Activated CD8-positive, alpha-beta memory T cell treated with anti-CD3 and anti-CD28 coated beads, Interleukin-2, amount 50 U/mL, for 1 hour (primary cell): ENCODE data around the gene IFNGR1.
"Not testable (repeated sequence)": the region's sequence is repeated elsewhere in the genome, so short reads cannot be mapped to it uniquely, and the experiment has no call there.

Source experiments
- DNase-seq: peaks from one replicate; pipeline ENCODE4 v3.0.0-alpha.2; 2020; ENCODE audit errors: extremely low read depth

Gene IFNGR1

DNA sequence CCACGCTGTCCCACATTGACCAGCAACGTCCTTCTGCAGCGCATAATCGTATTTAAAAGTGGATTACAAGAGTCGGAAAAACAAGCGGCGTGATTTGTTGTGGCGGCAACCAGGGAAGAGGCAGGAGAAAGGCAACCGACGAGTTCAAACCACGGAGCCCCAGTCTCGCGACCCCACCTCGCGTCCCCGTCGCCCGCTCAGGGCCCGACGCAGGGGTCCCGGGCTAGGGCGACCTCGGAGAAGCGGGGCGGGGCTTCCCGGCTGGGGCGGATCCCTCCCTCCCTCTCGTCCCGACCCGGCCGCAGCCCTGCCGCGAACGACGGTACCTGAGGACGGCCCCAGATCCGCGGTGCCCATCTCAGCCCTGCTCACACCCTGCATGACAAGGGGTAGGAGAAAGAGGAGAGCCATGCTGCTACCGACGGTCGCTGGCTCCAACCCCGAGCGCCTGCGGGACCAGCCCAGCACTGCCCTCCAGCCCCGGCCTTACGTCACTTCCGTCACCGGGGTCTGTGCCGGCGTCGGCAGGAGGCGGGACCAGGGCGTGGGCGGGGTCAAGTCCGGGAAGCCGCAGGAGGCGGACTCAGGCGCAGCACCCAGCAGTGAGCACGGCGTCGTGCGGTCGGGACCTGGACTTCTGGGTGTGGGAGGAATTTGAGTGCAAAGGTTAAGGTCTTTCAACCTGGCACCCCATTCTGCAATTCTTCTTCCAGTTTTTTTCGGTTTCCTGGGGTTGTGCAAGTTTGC, at the start of gene IFNGR1:
IFNGR1 (minus strand) TSS at position 469 of the 747 bp plus-strand sequence; CDS start at position 411, 58 bp downstream.
- DNase-seq, result peak; percentile 84

DNA sequence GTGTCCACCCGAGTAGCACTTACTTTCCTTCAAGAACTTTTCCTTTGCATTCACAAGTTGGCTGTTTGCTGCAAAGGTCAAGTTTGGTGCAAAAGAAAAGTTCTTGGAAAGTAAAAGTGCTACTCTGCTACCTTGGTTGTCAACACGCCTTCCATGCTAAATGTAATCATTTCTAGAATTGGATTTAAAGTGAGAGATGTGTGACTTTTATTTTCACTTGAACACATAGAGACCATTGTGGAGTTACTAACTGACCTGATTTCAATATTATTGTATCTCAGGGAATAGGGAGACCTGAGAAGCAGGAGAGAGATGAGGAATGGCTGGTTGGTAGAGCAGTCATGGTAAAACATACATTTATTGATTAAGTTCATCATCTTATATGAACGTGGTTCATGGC, 49.7 kb upstream of the IFNGR1 start:
- DNase-seq, result no peak

DNA sequence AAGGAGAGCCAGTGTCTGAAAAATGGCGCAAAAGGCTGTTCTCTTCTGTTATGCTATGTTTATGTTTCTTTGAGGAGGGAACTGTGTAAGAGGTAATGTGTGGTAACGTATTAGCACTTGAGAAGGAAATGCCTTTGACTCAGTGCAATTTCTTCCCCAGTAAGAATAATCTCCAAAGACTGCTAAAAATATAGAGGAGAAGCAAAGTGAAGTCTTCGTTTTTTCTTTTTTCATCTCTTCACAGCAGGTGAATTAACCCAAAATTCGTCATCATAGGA, 47.1 kb upstream of the IFNGR1 start:
- DNase-seq, result no peak

DNA sequence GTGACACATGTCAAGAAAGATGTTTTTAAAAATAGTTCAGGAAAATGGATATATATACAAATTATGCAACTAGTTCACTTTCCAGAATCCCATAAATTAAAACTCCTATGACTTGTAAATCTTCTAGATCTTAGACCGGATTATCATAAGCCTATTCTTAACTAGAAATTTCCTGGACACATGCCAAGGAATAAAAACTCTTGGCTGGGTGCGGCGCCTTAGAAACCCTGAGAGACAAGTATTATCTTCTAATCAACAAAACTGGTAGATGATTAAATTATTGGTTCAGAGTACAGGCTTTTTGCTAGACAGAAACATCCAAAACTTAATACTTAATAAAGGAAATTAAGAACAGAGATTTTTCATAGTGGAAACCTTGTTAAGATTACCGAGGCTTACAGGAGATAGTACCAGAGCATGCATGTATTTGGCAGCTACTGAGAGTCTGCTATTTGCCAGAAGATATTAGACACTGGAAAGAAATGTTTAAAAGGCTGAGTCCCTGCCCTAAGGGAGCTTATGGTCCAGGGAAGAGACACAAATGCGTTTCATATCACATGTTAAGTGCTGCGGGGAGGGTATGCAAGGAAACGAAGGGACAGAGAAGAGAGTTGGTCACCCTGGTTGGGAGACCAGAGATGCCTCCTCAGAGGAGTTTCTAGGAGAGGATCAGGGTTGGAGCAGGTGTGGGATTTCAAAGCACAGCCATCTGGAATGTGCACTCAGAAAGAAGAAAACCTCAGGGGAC, 46.5 kb upstream of the IFNGR1 start:
- no peak for DNase-seq

DNA sequence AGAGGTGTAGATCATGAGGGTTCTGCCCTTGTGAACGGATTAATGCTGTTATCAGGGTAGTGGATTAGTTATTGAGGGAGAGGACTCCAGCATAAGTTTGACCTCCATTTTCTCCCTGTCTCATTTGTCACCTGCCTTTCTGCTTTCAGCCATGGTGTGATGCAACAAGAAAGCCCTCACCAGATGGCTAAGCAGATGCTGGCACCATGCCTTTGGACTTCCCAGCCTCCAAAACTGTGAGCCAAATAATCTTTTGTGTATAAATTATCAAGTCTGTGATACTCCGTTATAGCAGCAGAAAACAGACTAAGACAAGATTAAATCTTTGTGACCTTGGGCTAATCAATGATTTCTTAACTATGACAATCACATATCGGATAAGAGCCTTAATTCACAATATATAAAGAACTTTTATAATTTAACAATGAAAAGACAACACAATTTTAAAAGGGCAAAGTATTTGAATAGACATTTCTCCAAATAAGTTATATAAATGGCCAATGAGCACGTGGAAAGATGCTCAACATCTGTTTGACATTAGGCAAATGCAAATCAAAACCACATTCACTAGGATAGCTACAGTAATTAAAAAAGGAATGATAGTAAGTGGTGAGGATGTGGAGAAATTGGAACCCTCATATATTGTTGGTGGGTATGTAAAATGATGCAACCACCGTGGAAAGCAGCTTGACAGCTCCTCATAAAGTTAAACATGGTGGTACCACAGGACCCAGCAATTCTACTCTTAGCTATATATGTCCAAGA, 45.3 kb upstream of the IFNGR1 start:
- no peak for DNase-seq

DNA sequence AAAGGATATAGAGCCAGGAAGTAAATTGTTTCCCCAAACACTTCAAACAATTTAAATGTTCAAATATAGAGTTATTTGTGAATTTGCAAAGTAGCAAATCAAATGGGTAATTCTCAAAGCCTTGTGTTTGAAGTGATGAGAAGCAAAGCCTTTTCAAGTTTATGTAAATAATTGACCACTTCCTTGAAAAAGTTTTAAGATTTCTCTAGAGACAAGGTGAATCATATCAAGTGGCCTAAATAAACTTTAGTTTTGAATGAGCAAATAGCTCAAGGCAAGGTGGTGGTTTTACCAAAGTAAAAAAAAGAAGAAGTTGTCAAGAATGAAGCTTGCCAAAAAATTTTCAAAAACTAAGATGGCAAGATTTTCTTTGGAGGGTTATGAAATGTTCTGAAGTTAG, 42.6 kb upstream of the IFNGR1 start:
- no peak for DNase-seq

DNA sequence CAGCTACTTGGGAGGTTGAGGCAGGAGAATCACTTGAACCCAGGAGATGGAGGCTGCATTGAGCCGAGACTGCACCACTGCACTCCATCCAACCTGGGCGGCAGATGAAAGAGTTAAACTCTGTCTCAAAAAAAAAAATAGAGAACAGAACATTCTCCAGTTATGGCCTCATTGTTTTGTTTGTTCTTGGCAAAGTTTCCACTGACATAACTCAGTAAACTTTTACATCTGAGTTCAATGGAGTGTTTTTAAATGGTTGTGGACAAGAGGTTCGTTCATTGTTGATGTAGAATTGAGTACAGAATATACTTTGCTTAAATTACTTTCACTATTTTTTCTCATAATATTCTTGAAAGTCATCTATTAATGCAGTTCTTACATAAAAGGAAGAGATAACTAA, 42.2 kb upstream of the IFNGR1 start:
- DNase-seq, result no peak

DNA sequence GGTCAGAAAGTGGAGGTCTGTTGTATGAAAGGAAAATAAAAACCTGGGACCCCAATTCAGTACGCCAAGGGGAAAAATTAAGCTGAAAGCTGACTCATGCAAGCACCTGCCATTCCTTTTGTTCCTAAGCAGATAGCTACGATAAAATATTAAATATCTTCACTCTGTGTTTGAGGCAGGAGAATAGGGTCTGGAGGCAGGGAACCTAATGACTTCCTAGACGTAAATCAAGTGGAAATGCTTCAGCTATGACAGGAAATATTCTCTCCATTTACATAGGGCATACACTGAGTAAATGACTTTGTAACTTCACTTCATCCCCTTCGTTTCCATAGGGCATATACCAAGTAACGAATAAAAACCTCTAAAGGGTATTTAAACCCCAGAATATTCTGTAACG, 41.0 kb upstream of the IFNGR1 start:
- no peak for DNase-seq

DNA sequence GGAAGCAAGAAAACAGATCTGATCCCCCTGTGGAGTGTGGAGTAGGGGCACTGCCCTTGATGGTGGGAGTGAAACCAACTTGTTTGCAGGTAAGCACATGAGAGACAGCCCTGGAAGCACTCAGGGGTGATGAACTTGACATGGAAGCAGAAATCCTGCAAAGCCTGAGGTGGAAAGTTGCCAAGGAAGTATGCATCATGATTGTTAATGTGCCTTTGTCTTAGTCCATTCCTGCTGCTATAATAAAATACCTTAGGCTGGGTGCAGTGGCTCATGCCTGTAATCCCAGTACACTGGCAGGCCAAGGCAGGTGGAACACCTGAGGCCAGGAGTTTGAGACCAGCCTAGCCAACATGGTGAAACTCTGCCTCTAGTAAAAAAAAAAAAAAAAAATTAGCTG, 40.2 kb upstream of the IFNGR1 start:
- DNase-seq, result no peak

DNA sequence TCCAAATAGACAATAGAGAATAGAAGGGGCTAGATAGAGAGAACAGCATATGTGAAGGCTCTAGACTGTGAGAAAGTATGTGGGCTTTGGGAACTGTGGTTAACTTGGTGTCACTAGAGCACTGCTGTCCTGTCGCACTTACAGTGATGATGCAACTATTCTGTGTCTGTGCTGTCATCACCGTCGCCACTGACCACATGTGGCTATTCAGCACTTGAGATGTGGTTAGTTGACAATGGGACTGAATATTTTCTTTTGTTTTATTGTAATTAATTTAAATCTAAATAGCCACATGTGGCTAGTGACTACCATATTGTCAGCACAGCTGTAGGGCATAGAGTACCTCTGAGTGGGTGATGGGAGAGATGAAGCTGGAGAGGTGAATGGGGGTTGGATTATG, 39.0 kb upstream of the IFNGR1 start:
- no peak for DNase-seq

DNA sequence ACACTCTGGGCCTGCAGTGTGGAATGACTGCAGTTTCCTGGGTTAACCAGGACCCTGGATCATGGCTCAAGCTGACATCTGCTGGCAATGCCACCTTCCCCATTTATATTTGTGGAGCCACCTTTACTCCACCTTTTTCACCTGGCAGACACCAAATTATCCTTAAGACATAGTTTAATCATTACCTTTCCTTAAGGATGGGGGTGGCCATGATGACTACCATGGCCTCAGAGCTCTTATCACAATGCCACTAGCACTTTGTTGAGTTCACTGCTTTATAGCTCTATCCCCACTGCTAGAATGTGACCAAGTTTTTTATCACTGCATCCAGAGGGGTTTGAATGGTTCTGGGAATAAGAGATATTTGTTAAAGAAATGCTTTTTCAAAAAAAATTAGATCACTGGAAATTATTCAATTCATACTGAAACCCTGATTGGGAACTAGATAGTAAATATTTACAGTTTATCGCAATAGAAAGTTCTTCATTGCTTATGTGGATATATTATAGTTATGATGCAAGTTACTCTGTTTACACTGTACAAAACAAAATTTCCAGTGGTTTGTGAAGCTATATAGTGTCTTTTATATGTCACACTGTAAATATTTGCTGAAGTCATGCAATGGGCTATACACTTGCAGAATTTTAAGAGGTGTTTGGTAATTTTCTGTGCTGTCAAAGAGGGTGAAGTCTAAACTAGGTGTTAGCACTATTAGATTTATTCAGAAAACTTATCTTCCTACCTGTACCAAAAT, 37.3 kb upstream of the IFNGR1 start:
- DNase-seq, result no peak

DNA sequence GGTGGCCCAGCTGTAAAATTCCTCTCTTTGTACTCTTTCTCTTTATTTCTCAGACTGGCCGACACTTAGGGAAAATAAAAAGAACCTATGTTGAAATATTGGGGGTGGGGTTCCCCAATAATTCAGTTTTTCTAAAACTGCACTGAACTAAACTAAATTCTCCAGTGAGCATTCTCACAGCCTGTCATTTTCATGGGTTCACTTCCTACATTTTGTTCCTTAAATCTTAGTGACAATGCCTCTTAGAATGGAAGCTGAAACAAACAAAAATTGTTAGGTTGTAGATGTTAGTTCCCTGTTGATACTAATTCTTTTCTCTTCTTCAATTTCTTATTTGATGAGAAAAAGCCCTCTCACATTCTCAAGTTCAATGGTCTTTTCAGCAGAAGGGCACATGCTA, 35.8 kb upstream of the IFNGR1 start:
- DNase-seq, result no peak

DNA sequence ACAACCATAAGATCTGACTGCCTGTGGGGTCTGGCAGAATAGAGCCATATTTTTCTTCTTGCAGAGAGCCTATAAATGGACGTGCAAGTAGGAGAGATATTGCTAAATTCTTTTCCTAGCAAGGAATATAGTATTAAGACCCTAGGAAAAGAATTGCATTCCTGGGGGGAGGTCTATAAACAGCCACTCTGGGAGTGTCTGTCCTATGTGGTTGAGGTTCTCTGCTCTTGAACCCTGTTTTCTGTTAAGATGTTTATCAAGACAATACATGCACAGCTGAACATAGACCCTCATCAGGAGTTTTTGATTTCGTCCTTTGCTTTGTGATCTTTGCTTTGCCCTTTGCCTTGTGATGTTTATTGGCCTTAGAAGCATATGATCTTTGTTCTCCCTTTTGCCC, 35.2 kb upstream of the IFNGR1 start:
- not testable (repeated sequence) for DNase-seq

DNA sequence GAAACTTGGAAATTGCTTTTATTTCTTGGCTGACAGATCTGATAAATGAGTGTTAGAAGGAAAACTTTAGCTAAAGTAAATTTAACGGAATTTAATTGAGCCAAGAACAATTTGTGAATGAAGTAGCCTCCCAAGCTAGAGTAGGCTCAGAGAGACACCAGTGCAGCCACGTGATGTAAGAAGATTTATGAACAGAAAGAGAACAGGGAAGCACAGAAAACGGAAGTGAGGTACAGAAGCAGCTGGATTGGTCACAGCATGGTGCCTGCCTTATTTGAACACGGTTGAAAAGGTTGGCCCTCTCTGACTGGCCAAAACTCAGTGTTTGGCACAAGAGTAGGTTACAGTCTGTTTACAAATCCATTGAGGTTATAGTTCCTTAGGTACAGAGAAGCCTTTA, 29.5 kb upstream of the IFNGR1 start:
- no peak for DNase-seq

DNA sequence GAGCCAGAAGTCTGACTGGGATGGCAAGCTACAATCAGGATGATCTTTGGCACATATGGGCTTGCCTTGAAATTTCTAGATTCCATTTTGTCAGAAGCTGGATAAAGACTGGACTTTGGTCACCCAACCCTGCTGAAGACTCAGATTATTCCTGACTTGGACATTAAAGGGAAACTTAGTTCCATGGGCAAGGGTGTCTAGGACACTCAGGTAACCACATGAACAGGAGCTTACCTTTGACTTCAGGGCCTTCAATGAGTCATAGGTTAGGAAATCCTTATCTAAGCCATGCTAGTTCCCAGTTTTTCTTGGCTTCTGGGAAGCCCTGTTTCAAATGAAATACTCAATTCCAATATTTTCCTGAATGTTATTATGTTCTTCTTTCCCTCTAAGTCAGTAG, 28.5 kb upstream of the IFNGR1 start:
- DNase-seq, result no peak

DNA sequence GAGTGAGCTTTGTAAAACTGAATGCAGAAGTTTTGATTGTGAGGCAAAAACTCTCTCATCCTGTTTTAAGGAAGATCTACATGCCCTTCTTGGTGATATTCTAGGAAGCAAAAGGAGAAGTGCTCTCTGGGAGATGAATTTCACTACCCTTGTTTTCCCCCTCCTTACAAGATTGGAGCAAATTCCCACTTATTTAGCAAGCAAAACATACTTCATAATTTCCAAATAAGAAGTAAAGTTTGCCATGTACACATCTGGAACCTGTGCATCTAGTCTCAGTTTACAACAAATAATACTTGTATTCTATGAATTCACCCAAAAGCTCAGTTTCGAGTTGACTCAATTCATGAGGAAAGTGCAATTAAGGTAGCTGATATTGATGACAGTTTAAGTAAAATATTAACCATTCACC, 27.6 kb upstream of the IFNGR1 start:
- no peak for DNase-seq

DNA sequence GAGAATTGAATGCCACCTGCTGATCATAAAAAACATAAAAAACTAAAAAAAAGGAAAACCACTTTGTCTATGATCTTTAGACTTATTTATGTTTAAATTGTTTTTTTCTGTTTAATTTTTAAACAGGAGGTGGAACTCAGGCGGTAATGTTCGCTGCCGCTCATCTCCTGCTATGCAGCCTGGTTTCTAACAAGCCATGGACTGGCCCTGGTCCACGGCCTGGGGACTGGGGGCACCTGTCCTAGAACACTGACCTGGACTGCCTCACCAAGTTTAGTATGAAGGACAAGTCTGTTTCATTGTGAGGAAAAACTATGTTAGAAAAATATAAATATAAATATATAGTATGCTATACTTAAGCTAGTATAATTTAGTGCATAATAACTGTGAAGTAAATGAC, 27.0 kb upstream of the IFNGR1 start:
- DNase-seq, result no peak

DNA sequence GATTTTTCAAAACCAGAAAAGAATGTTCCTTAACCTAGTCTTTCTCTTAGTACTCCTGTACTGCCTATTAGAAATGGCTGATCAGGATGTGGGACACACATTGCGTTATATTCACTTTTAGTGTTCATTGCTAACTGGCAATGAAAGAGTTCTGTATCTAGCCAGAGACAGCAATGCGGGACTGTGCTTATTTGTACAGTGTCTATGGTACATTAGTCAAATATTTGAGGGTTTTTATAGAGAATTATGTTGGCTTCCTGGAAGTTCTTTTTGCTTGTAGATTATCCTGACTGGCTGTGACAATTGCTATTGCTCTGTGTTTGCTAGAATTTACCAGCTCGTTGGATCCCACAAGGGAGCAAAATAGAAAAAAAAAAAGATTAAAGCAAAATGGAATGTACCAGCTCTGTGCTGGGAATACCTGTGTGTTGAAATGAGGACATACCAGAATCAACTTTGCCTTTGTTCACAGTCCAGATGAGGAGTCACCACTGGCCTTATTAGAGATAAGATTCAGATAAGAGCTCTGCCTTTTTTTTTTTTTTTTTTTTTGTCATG, 22.4 kb upstream of the IFNGR1 start:
- no peak for DNase-seq

DNA sequence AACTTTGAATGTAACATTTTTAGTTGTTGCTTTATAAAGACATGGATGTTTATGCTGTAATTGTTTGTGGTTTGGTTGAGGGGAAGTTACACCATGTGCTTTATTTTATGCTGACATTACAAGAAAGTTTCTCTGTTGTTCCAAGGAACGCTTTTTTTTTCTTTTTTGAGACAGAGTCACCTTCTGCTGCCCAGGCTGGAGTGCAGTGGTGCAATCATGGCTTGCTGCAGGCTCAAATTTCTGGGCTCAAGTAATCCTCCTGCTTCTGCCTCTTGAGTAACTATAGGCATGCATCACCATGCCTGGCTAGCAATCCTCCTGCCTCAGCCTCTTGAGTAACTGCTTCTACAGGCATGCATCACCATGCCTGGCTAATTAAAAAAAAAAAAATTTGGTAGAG, 21.0 kb upstream of the IFNGR1 start:
- no peak for DNase-seq

DNA sequence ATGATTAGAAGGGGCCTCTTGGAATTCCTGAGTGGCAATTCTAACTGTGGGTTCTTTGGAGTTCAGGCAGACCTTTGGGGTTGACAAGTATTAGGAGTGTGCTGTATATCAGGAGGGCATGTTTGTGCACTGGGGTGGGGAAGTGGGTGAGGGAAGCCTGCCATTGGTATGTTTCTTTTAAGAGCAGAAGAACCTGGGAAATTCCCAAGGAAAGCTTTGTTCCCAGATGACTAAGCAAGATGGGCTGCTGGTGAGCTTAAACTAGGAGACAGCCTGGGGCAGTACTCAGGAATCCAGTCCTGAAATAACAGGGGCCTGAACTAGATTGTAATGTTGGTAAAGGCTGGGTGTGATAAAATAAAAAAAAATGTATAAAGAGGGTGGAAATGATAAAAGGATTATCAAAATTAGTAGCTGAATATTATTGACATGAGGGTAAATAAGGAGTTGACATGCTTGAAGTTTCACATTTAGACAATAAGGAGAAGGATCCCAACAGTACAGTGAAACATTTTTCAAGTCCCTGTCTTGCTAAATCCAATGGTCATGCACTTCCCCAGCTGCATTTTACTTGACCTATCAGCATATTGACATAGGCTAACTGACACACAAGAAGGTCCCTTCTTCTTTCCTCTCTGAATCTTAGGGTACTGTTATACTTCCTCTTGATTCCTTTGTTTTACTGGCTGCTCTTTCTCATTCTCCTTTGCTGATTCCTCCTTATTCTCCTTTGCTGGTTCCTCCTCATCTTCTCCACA, 18.4 kb upstream of the IFNGR1 start:
- DNase-seq, result no peak
